Kidney capillary endothelial cell (primary cell): ENCODE data around the gene HLA-DMB.
A peak's percentile ranks its signal among the peaks of the same experiment; 100 is the strongest.

Source experiments
- DNase-seq: peaks from one replicate; pipeline ENCODE4 v3.0.0-alpha.2; 2018; ENCODE audit warnings: low spot score

Gene HLA-DMB

GRCh38 chr6:32971581-32972352 is 30.9 kb upstream of the HLA-DMB start:
- DNase-seq = peak; percentile 97

- DNase-seq = no peak
These were observed 30.4 kb upstream of the HLA-DMB start for GRCh38 chr6:32971242-32971580.

DNA sequence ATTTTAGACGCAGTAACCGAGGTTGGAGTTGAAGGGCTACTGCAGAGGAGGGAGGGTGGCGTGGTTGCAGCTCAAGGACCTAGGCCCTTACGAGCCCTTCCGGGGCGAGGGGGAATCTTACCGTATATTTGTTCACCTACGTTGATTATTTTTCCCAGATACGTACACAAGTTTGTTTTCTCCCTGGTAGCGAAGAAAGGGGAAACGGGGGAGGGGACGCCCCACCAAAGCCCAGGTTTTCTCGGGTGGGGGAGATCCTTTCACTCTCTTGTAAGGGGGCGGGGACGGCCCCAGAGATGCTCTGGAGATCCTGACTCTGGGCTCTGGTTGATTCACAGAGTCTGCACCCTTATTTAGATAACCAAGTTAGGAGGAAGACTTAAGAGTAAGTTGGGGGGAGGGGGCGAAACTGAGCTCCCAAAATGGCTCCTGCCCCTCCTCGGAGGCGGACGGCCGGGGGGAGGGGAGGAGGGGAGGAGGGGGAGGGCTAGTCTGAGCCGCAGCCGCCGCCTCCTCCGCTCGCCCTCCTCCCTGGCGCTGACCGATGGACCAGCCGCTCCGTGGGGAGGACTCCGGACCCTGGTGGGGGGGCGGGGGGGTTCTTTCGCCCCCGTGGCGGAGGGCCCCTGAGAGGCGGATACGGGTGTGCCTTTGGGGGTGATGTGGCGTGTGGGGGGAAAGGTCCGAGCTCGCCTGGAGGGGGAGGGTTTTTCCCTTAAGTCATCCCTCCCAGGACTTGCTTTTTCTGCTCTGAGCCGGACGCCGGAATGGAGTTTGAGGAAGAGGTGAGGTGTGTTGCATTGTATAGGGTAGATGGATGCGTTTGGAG is 29.8 kb upstream of the HLA-DMB start:
- peak; percentile 71 for DNase-seq

GRCh38 chr6:32969685-32970412 is 29.0 kb upstream of the HLA-DMB start:
- DNase-seq = peak; percentile 77

DNA sequence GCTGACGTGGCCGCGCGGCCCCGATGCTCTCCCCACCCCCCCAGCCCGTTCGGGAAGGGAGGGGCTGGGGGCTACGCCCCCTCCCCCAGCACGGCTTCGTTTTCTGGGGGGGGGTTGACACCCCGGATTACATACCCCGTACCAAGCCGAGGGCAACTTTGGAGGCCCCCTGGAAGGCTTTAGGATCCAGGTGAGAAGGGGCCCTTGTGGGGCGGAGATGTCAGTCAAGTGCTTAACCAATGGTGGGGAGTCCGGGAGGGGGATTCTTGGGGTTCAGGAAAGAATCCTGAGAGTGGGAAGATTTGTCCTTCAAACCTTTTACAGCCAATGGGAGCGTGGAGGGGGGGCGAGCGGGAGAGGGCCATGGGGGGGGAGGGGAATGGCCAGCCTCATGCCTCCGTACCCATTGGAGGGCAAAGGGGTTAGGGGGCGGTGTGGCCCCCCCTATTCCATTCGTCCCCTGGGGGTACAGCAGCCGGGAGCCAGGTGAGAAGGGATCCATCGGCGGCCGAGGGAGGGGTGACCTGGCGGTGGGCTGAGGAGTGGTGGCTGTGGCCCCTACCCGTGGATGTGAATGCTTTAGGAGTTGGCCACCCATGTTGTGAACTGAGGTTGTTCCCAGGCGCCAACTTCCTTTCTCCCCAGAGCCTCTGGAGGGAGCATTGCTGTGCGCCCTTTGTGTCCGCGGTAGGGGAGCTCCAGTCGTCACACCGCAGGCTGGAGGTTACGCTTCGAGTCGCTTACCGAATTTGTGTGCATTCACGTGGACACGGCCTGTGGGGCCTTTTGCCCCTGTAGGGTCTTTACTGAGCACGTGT is 28.2 kb upstream of the HLA-DMB start:
- DNase-seq = peak; percentile 54

DNA sequence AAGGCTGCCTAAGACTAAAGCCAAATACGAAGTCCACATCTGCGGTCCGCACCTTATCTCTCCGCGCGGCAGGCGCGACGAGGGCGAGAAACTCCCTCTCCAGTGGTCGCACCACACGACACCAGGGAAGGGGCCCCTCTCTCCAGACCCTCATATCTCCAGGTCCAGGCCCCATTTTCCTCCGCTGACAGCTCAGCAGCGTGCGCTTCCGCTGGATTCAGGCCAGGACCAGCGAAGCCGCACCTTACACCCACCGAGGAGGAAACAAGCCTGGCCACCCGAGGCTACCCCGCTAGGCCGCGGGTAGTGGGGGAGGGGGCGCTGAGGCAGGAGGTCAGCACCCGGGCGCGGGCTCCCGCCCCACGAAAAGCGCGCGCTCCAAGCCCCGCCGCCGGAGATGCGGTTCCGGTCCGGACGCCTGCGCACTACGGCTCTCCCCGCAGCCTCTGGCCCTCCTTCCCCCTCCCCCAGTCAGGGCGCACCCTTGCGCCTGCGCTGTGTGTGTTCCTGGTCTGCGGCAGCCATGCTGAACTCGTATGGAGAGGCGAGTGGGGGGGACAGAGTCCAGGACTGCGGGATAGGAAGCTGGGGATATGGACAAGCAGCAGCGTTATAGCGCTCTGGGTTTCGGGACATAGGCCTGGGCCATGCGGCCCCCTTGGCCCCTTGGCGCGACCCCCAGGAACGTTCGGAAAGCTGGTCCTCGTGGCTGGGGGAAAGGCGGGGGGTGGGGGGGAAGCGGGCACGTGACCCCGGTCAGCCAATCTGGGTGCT is 27.5 kb upstream of the HLA-DMB start, which contains the start of gene BRD2:
TSS of gene BRD2 (plus strand) at position 502 of the 774 bp plus-strand sequence. CDS start 4,305 bp downstream, outside the sequence.
- peak; percentile 93 for DNase-seq

- DNase-seq = peak; percentile 51
These were observed 26.6 kb upstream of the HLA-DMB start for GRCh38 chr6:32967151-32968091.

GRCh38 chr6:32964776-32965175 is 23.9 kb upstream of the HLA-DMB start:
- DNase-seq = no peak

DNA sequence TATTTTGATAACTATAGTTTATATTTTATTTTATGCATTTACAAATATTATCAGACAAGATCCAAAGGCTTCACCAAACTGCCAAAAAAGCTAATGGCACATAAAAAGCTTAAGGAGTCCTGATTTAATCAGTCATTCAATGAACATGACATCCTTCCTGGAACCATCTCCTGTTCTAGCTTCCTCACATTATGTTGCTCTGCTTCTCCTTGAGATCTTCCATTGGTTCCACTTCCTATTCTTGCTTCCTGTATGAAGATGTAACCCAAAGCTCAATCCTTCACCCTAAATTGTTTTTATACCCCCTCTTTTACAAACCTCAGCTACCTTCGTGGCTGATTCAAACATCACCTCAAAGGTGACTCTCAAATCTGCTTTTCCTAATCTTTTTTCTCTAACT is 23.0 kb upstream of the HLA-DMB start:
- DNase-seq = no peak

- no peak for DNase-seq
These were observed 21.5 kb upstream of the HLA-DMB start for GRCh38 chr6:32962213-32962826.

GRCh38 chr6:32960563-32960962 is 19.7 kb upstream of the HLA-DMB start:
- no peak for DNase-seq

GRCh38 chr6:32956176-32956575 is 15.3 kb upstream of the HLA-DMB start:
- DNase-seq = no peak

- no peak for DNase-seq
These were observed 14.4 kb upstream of the HLA-DMB start for GRCh38 chr6:32954986-32955802.

DNA sequence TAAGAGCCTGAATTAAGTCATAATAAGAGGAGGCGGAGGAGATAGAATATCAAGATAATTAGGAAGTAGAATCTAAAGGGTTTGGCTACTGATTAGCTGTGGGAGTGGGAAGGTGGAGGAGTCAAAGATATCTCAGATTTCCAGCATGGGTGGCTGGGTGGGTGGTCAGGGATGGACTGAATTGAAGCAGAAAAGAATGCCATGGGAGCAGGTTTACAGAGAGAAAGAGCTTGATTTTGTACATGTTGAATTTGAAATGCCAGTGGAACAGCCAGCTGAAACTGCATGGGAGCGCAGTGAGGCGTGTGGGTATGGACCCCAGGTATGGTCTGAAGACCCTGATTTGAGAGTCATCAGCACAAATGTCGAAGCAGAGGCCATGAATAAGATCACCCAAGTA is 13.4 kb upstream of the HLA-DMB start:
- DNase-seq = no peak

GRCh38 chr6:32953775-32954174 is 12.9 kb upstream of the HLA-DMB start:
- DNase-seq = no peak

DNA sequence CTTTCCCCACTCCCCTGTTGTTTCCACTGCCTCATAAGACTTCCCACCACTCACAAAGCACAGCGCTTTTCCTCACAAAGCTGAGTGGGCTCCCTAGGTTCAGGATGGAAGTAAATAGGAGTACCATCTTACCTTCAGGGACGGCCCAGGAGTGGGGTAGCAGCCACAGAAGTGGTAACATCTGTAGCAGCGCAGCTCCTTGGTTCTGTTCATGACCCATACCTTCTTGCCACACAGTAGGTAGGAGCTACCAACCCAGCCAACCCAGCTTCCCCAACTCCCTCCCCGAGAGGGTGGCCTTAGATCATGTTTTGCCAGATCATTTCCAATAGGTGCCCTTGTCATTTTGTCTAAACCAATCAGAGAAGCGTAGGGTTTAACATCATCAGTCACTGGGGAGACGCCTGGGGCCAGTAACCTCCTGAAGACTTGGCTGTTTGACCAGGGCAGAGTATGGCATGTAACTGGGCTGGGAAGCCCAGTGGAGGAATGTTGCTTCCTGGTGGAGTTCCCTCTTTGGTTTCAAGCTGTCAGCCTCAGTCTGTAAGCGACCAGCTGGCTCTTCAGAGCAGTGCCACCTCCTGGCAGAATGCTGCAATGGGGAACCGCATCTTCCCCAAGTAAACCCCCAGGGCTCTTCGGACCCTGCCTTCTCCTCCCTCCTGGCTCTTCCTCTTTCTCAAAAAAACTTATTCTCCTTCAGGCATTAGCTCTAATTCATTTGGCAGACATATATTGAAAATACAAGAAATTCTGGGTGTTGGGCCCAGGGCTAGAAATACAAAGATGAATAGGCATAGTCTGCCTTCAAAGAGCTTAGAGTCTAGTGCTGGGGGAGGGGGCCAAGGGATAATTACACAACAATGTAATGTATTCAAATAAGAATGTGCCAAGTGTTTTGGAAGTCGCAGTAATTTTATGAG is 12.2 kb upstream of the HLA-DMB start, which contains the start of gene HLA-DMA:
TSS of gene HLA-DMA (minus strand) at position 281 of the 923 bp plus-strand sequence. CDS start at position 220, 61 bp downstream.
- DNase-seq = peak; percentile 61

- no peak for DNase-seq
These were observed 9.6 kb upstream of the HLA-DMB start for GRCh38 chr6:32950449-32950848.
